ENCODE results near the gene INSM2. TPM values are rescaled to one million over a fixed set of nuclear protein-coding genes. Genes with fewer than 3 reads are reported as not detected.

Gene INSM2
- total and polyA plus RNA-seq, 2 of the 13 experiments (the other 11 are each of a cell fraction or from before 2014, with no cell fraction given), result not detected

- TF ChIP-seq ZNF674 (CRISPR knock-in tag; IDR thresholded peaks at IDR 0.05; ENCODE audit: low read depth) (peak; percentile 100), ZNF839 (CRISPR knock-in tag; IDR thresholded peaks at IDR 0.05; ENCODE audit: borderline replicate concordance) (peak; percentile 100), RFX1 (IDR thresholded peaks at IDR 0.05) (no peak), DDIT3 (CRISPR knock-in tag; IDR thresholded peaks at IDR 0.05) (peak; percentile 99), ZNF337 (CRISPR knock-in tag; IDR thresholded peaks at IDR 0.05; ENCODE audit: borderline replicate concordance, low read depth) (peak; percentile 100), DMTF1 (CRISPR knock-in tag; IDR thresholded peaks at IDR 0.05) (peak; percentile 99), ZNF18 (CRISPR knock-in tag; IDR thresholded peaks at IDR 0.05; ENCODE audit: insufficient replicate concordance) (peak; percentile 100), MAX (IDR thresholded peaks at IDR 0.05) (peak; percentile 93), ZNF788 (CRISPR knock-in tag; IDR thresholded peaks at IDR 0.05; ENCODE audit: borderline replicate concordance) (peak; percentile 100), ZFX (CRISPR knock-in tag; IDR thresholded peaks at IDR 0.05; ENCODE audit: low read depth) (peak; percentile 94), ZNF678 (CRISPR knock-in tag; IDR thresholded peaks at IDR 0.05) (peak; percentile 100), ZNF883 (CRISPR knock-in tag; IDR thresholded peaks at IDR 0.05; ENCODE audit: not compliant biosample characterization) (peak; percentile 100), ZNF646 (CRISPR knock-in tag; IDR thresholded peaks at IDR 0.05) (peak; percentile 99), RXRB (CRISPR knock-in tag; IDR thresholded peaks at IDR 0.05; ENCODE audit: borderline replicate concordance) (peak; percentile 100), ZNF556 (CRISPR knock-in tag; IDR thresholded peaks at IDR 0.05; ENCODE audit: borderline replicate concordance) (peak; percentile 100)
These were observed 1.0 kb downstream of the INSM2 start (continued) for GRCh38 chr14:35534873-35535482.

Measured in HepG2 (cell line).